HEK293 (cell line): Measurements from ENCODE around the gene USP8.

ENCODE experiments used
- CTCF ChIA-PET: fragments of 350-600 bp; formaldehyde crosslinking; extraction: SDS; loops from one replicate; lab custom pipeline; 2021; ENCODE audit warnings: antibody characterized with exemption; lab: Yijun Ruan, JAX
- POLR2A ChIA-PET: fragments of 300-600 bp; formaldehyde crosslinking; extraction: SDS; loops from one replicate; lab custom pipeline; 2020; ENCODE audit warnings: antibody characterized with exemption, inconsistent platforms; lab: Yijun Ruan, JAX
- H3K27ac ChIP-seq: fragments of 200-500 bp; sonication (Bioruptor generic); 2 replicates; pipeline ENCODE4 v1.5.1; 2014; ENCODE audit warnings: low read depth, low read length, control low read depth, inconsistent platforms; ENCODE audit errors: extremely low read depth
- H3K36me3 ChIP-seq, 2 experiments: fragments of 200-500 bp in 1 of 2; sonication (Bioruptor generic) in 1 of 2; 1 replicate in 1 of 2; 2 replicates in 1 of 2; pipeline ENCODE4 v1.5.1; 2014 to 2017; ENCODE audit warnings: inconsistent platforms in 2 of 2, low read length in 2 of 2; ENCODE audit not compliant: control insufficient read depth in 2 of 2, insufficient read depth in 1 of 2
- H3K4me1 ChIP-seq: fragments of 200-500 bp; sonication (Bioruptor generic); 2 replicates; pipeline ENCODE4 v1.5.1; 2014; ENCODE audit warnings: mild to moderate bottlenecking, low read length, inconsistent platforms; ENCODE audit not compliant: control insufficient read depth, insufficient read depth
- H3K4me3 ChIP-seq: 2 replicates; pipeline ENCODE4 v1.5.1; 2011; ENCODE audit warnings: low read depth, mild to moderate bottlenecking, control low read depth, low read length, moderate library complexity
- H3K9me3 ChIP-seq: fragments of 200-500 bp; sonication (Bioruptor generic); 2 replicates; pipeline ENCODE4 v1.5.1; 2014; ENCODE audit warnings: low read depth, low read length, inconsistent platforms; ENCODE audit not compliant: control insufficient read depth, insufficient read depth
- BCL11A ChIP-seq: fragments of 450-650 bp; formaldehyde crosslinking; IDR thresholded peaks from 2 replicates; pipeline ENCODE4 v1.5.1; 2016; ENCODE audit warnings: low read depth, missing biosample characterization, missing genetic modification characterization
- BCL11B ChIP-seq: fragments of 450-650 bp; formaldehyde crosslinking; IDR thresholded peaks from 2 replicates; pipeline ENCODE4 v1.5.1; 2016; ENCODE audit warnings: low read depth, missing biosample characterization, missing genetic modification characterization
- FEZF1 ChIP-seq: fragments of 450-650 bp; formaldehyde crosslinking; IDR thresholded peaks from 2 replicates; pipeline ENCODE4 v1.5.1; 2016; ENCODE audit warnings: missing biosample characterization, missing genetic modification characterization
- KLF9 ChIP-seq: fragments of 450-650 bp; formaldehyde crosslinking; IDR thresholded peaks from 2 replicates; pipeline ENCODE4 v1.5.1; 2016; ENCODE audit warnings: missing biosample characterization, missing genetic modification characterization, low read depth
- MEIS1 ChIP-seq: sonication (generic); formaldehyde crosslinking; IDR thresholded peaks from 2 replicates; pipeline ENCODE4 v1.8.1; 2022; ENCODE audit warnings: missing genetic modification reagents, mild to moderate bottlenecking, borderline replicate concordance
- SP7 ChIP-seq: fragments of 450-650 bp; formaldehyde crosslinking; IDR thresholded peaks from 2 replicates; pipeline ENCODE4 v1.5.1; 2016; ENCODE audit warnings: missing biosample characterization, missing genetic modification characterization
- ZBTB11 ChIP-seq: fragments of 450-650 bp; formaldehyde crosslinking; conservative IDR thresholded peaks from 2 replicates; pipeline ENCODE4 v1.5.1; 2016; ENCODE audit warnings: low read depth, missing biosample characterization, missing genetic modification characterization
- ZFP37 ChIP-seq: fragments of 450-650 bp; formaldehyde crosslinking; IDR thresholded peaks from 2 replicates; pipeline ENCODE4 v1.5.1; 2016; ENCODE audit warnings: missing biosample characterization, missing genetic modification characterization
- ZNF132 ChIP-seq: fragments of 450-650 bp; formaldehyde crosslinking; IDR thresholded peaks from 2 replicates; pipeline ENCODE4 v1.5.1; 2017; ENCODE audit warnings: missing biosample characterization, missing genetic modification characterization, borderline replicate concordance
- ZNF157 ChIP-seq: fragments of 450-650 bp; formaldehyde crosslinking; IDR thresholded peaks from 2 replicates; pipeline ENCODE4 v1.5.1; 2016; ENCODE audit warnings: missing biosample characterization, missing genetic modification characterization
- ZNF211 ChIP-seq: fragments of 450-650 bp; formaldehyde crosslinking; IDR thresholded peaks from 2 replicates; pipeline ENCODE4 v1.5.1; 2016; ENCODE audit warnings: low read depth, missing biosample characterization, missing genetic modification characterization
- ZNF266 ChIP-seq: fragments of 450-650 bp; formaldehyde crosslinking; IDR thresholded peaks from 2 replicates; pipeline ENCODE4 v1.5.1; 2016; ENCODE audit warnings: missing biosample characterization, missing genetic modification characterization, low read depth
- ZNF341 ChIP-seq: fragments of 450-650 bp; formaldehyde crosslinking; IDR thresholded peaks from 2 replicates; pipeline ENCODE4; 2016; ENCODE audit warnings: low read depth, missing biosample characterization, missing genetic modification characterization
- ZNF426 ChIP-seq: fragments of 450-650 bp; formaldehyde crosslinking; IDR thresholded peaks from 2 replicates; pipeline ENCODE4 v1.5.1; 2017; ENCODE audit warnings: missing biosample characterization, missing genetic modification characterization, mild to moderate bottlenecking, inconsistent platforms, moderate library complexity
- ZNF501 ChIP-seq: fragments of 450-650 bp; formaldehyde crosslinking; IDR thresholded peaks from 2 replicates; pipeline ENCODE4 v1.5.1; 2016; ENCODE audit warnings: missing biosample characterization, missing genetic modification characterization
- ZNF514 ChIP-seq: fragments of 450-650 bp; formaldehyde crosslinking; IDR thresholded peaks from 2 replicates; pipeline ENCODE4 v1.5.1; 2016; ENCODE audit warnings: missing biosample characterization, missing genetic modification characterization
- ZNF600 ChIP-seq: fragments of 450-650 bp; formaldehyde crosslinking; IDR thresholded peaks from 2 replicates; pipeline ENCODE4 v1.5.1; 2016; ENCODE audit warnings: missing biosample characterization, missing genetic modification characterization
- ZNF670 ChIP-seq: fragments of 450-650 bp; formaldehyde crosslinking; IDR thresholded peaks from 2 replicates; pipeline ENCODE4 v1.5.1; 2016; ENCODE audit warnings: missing biosample characterization, missing genetic modification characterization, low read depth
- TF ChIP-seq, protein P1 (sequence below): fragments of 450-650 bp; formaldehyde crosslinking; IDR thresholded peaks from 2 replicates; pipeline ENCODE4 v1.5.1; 2016; ENCODE audit warnings: missing biosample characterization, missing genetic modification characterization
- TF ChIP-seq, protein P2 (sequence below): fragments of 450-650 bp; formaldehyde crosslinking; IDR thresholded peaks from 2 replicates; pipeline ENCODE4 v1.5.1; 2016; ENCODE audit warnings: missing biosample characterization, missing genetic modification characterization
- TF ChIP-seq, protein P3 (sequence below): IDR thresholded peaks from 2 replicates; pipeline ENCODE4 v1.6.1; 2011; ENCODE audit warnings: mild to moderate bottlenecking, low read depth, low read length, borderline replicate concordance
- TF ChIP-seq, protein P4 (sequence below): fragments of 450-650 bp; formaldehyde crosslinking; IDR thresholded peaks from 2 replicates; pipeline ENCODE4 v1.5.1; 2016; ENCODE audit warnings: missing biosample characterization, missing genetic modification characterization

The USP8 gene

DNA sequence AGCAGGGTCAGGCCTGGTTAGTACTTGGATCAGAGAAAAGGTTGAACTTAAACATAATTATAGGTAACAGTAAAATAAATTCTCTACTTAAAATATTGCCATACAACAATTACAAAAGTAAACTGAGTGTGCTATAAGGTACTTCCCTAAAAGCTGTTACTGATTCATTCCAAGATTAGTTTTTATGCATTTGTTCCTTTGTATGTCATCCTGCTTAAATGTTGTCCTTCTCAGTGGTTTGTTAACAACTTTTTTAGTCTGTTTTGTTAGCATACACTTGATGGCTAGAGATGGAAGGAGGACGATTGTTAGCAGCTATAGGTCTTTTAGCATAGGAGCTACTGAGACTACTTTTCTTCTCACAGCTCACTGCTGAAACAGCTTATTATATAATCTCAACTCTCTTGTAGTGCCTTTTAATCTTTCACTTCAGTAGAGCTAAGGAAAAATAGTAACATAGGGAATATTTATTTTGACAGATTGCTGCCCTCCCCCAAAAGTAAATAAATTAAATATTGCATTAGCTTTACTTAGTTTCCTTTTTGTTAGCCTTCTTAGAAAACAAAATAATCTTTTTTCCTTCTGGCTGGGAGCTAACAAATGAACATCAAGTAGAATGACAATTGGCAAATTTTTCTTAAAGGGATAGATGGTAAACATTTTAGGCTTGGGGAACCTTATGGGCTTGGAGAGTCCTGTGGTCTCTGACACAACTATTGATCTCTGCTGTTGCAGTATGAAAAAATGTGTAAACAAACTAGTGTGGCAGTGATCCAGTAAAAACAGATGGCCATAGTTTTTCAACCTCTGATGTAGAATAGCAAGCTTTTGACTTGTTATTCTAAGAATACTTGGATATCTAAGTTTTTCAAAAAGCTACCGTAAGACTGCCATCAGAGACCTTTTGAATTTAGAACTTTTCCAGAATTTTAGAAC, 39.5 kb downstream of the USP8 start:
- CTCF ChIA-PET, result no interaction called here
- no peak overlapping the region for H3K27ac ChIP-seq
- peaks cover 18 to 28% of the 10 kb centered on the region in 2 experiments; a peak in 2 of 3 replicates for H3K36me3 ChIP-seq
- no peaks in the 10 kb centered on the region for H3K9me3 ChIP-seq
- POLR2A ChIA-PET, result interaction anchor here (2.3 kb wide), 1 partner anchor 40 kb away, joined by 6 read pairs; the partner anchor contains the start of gene USP8
- no peak overlapping the region for H3K4me3 ChIP-seq
- 0 out of 2 replicates have a peak, but pooled peaks cover 4% of the 10 kb centered on the region for H3K4me1 ChIP-seq
- TF ChIP-seq FEZF1 (tag by site-specific recombination) (0 out of 2 replicates have a peak, but pooled peaks have one; percentile 8), SP7 (no peak)

- TF ChIP-seq, protein P1, sequence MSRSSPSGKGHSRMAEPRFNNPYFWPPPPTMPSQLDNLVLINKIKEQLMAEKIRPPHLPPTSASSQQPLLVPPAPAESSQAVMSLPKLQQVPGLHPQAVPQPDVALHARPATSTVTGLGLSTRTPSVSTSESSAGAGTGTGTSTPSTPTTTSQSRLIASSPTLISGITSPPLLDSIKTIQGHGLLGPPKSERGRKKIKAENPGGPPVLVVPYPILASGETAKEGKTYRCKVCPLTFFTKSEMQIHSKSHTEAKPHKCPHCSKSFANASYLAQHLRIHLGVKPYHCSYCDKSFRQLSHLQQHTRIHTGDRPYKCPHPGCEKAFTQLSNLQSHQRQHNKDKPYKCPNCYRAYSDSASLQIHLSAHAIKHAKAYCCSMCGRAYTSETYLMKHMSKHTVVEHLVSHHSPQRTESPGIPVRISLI (tag by site-specific recombination), result no peak
- no peak for TF ChIP-seq KLF9 (tag by site-specific recombination)
- TF ChIP-seq, protein P2, sequence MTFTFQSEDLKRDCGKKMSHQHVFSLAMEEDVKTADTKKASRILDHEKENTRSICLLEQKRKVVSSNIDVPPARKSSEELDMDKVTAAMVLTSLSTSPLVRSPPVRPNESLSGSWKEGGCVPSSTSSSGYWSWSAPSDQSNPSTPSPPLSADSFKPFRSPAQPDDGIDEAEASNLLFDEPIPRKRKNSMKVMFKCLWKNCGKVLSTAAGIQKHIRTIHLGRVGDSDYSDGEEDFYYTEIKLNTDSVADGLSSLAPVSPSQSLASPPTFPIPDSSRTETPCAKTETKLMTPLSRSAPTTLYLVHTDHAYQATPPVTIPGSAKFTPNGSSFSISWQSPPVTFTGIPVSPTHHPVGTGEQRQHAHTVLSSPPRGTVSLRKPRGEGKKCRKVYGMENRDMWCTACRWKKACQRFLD, result no peak
- TF ChIP-seq, protein P3, sequence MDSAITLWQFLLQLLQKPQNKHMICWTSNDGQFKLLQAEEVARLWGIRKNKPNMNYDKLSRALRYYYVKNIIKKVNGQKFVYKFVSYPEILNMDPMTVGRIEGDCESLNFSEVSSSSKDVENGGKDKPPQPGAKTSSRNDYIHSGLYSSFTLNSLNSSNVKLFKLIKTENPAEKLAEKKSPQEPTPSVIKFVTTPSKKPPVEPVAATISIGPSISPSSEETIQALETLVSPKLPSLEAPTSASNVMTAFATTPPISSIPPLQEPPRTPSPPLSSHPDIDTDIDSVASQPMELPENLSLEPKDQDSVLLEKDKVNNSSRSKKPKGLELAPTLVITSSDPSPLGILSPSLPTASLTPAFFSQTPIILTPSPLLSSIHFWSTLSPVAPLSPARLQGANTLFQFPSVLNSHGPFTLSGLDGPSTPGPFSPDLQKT, result no peak
- no peak for TF ChIP-seq BCL11B (tag by site-specific recombination)
- TF ChIP-seq ZNF132 (tag by site-specific recombination), result no peak
- TF ChIP-seq, protein P4, sequence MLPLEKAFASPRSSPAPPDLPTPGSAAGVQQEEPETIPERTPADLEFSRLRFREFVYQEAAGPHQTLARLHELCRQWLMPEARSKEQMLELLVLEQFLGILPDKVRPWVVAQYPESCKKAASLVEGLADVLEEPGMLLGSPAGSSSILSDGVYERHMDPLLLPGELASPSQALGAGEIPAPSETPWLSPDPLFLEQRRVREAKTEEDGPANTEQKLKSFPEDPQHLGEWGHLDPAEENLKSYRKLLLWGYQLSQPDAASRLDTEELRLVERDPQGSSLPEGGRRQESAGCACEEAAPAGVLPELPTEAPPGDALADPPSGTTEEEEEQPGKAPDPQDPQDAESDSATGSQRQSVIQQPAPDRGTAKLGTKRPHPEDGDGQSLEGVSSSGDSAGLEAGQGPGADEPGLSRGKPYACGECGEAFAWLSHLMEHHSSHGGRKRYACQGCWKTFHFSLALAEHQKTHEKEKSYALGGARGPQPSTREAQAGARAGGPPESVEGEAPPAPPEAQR (tag by site-specific recombination), result no peak
- no peak for TF ChIP-seq ZNF514
- no peak for TF ChIP-seq BCL11A (tag by site-specific recombination)
- TF ChIP-seq ZFP37 (tag by site-specific recombination), result no peak
- TF ChIP-seq, all 188 proteins: peak for 0
- Histone ChIP-seq H3K4me1 (no peaks in the 10 kb centered on the region), H3K4me3 (no peak overlapping the region), H3K9me3 (no peaks in the 10 kb centered on the region), H3K27ac (no peak overlapping the region), H3K36me3 (peaks cover 18 to 24% of the 10 kb centered on the region in 2 experiments)
- CTCF ChIA-PET, result no interaction called here
- POLR2A ChIA-PET, result no interaction called here
These were observed 46.9 kb downstream of the USP8 start for GRCh38 chr15:50471072-50471471.

GRCh38 chr15:50476143-50476542, 51.9 kb downstream of the USP8 start:
- TF ChIP-seq ZNF426 (tag by site-specific recombination) (no peak), ZNF266 (no peak), ZNF670 (tag by site-specific recombination) (no peak), ZBTB11 (tag by site-specific recombination) (no peak), ZNF341 (tag by site-specific recombination) (no peak), ZNF211 (tag by site-specific recombination) (no peak), ZNF501 (no peak), MEIS1 (CRISPR knock-in tag) (no peak), ZNF600 (tag by site-specific recombination) (no peak), ZNF157 (tag by site-specific recombination) (no peak)
- POLR2A ChIA-PET, result no interaction called here
- Histone ChIP-seq H3K9me3 (no peaks in the 10 kb centered on the region), H3K27ac (no peak overlapping the region), H3K4me1 (no peaks in the 10 kb centered on the region), H3K36me3 (peaks cover 18 to 49% of the 10 kb centered on the region in 2 experiments), H3K4me3 (no peak overlapping the region)
- CTCF ChIA-PET, result no interaction called here
